ENCODE measurements around the gene QSER1.

DNA sequence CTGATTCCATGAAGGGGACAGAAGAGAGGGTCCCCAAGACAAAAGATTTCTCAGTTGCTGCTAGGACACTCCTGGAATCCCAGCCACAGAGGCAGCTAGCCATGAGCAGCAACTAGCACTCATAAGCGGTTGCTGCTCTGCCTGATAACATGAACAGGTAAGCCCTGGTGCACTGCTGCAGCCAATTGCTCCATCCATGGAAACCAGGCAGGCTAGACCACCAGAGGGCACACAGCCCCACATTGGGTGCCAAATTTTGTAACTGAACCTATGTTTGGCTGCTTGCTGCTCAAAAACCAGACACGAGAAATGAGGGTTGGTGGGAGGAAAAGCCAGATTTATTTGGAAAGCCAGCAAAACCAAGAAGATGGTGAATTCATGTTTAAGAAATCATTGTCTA is 21.9 kb upstream of the QSER1 start:
- TF ChIP-seq, protein P1, sequence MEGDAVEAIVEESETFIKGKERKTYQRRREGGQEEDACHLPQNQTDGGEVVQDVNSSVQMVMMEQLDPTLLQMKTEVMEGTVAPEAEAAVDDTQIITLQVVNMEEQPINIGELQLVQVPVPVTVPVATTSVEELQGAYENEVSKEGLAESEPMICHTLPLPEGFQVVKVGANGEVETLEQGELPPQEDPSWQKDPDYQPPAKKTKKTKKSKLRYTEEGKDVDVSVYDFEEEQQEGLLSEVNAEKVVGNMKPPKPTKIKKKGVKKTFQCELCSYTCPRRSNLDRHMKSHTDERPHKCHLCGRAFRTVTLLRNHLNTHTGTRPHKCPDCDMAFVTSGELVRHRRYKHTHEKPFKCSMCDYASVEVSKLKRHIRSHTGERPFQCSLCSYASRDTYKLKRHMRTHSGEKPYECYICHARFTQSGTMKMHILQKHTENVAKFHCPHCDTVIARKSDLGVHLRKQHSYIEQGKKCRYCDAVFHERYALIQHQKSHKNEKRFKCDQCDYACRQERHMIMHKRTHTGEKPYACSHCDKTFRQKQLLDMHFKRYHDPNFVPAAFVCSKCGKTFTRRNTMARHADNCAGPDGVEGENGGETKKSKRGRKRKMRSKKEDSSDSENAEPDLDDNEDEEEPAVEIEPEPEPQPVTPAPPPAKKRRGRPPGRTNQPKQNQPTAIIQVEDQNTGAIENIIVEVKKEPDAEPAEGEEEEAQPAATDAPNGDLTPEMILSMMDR (conservative IDR thresholded peaks at IDR 0.05) = no peak; the same call in 1 of the 2 replicates
- TF ChIP-seq ZFX (IDR thresholded peaks at IDR 0.05) = no peak
